Measurements from ENCODE around the gene ARL6IP1.

Gene ARL6IP1

GRCh38 chr16:18809165-18809564, 7.8 kb upstream of the ARL6IP1 start:
- no peak for ATAC-seq

GRCh38 chr16:18805257-18805773, 4.0 kb upstream of the ARL6IP1 start:
- no peak for TF ChIP-seq CREB5 (CRISPR knock-in tag; IDR thresholded peaks at IDR 0.05; ENCODE audit: low read depth)
- no peak for TF ChIP-seq ZFP30 (CRISPR knock-in tag; IDR thresholded peaks at IDR 0.05)
- no peak for TF ChIP-seq ZC3H10 (CRISPR knock-in tag; IDR thresholded peaks at IDR 0.05)
- no peak for TF ChIP-seq ZNF8 (CRISPR knock-in tag; IDR thresholded peaks at IDR 0.05)
- TF ChIP-seq ZFP3 (CRISPR knock-in tag; IDR thresholded peaks at IDR 0.05): no peak
- TF ChIP-seq ISL1 (CRISPR knock-in tag; IDR thresholded peaks at IDR 0.05): no peak
- no peak for TF ChIP-seq CSDC2 (CRISPR knock-in tag; IDR thresholded peaks at IDR 0.05)
- TF ChIP-seq SNAI2 (CRISPR knock-in tag; IDR thresholded peaks at IDR 0.05): no peak
- TF ChIP-seq GLIS3 (CRISPR knock-in tag; IDR thresholded peaks at IDR 0.05): no peak
- no peak for TF ChIP-seq ARNTL (CRISPR knock-in tag; IDR thresholded peaks at IDR 0.05; ENCODE audit: borderline replicate concordance, low read depth)
- TF ChIP-seq, protein P1, sequence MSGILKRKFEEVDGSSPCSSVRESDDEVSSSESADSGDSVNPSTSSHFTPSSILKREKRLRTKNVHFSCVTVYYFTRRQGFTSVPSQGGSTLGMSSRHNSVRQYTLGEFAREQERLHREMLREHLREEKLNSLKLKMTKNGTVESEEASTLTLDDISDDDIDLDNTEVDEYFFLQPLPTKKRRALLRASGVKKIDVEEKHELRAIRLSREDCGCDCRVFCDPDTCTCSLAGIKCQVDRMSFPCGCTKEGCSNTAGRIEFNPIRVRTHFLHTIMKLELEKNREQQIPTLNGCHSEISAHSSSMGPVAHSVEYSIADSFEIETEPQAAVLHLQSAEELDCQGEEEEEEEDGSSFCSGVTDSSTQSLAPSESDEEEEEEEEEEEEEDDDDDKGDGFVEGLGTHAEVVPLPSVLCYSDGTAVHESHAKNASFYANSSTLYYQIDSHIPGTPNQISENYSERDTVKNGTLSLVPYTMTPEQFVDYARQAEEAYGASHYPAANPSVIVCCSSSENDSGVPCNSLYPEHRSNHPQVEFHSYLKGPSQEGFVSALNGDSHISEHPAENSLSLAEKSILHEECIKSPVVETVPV (CRISPR knock-in tag; IDR thresholded peaks at IDR 0.05): no peak
- TF ChIP-seq BACH2 (CRISPR knock-in tag; IDR thresholded peaks at IDR 0.05; ENCODE audit: borderline replicate concordance): no peak
- TF ChIP-seq OSR1 (CRISPR knock-in tag; IDR thresholded peaks at IDR 0.05): no peak
- no peak for TF ChIP-seq ESRRG (CRISPR knock-in tag; IDR thresholded peaks at IDR 0.05)
- no peak for TF ChIP-seq ZNF70 (CRISPR knock-in tag; IDR thresholded peaks at IDR 0.05)
- no peak for TF ChIP-seq ZNF565 (CRISPR knock-in tag; conservative IDR thresholded peaks at IDR 0.05; ENCODE audit: low read depth)
- no peak for TF ChIP-seq RARB (CRISPR knock-in tag; IDR thresholded peaks at IDR 0.05)
- no peak for ATAC-seq

More at GRCh38 chr16:18809165-18809564, 7.8 kb upstream of the ARL6IP1 start:
- TF ChIP-seq, protein P2, sequence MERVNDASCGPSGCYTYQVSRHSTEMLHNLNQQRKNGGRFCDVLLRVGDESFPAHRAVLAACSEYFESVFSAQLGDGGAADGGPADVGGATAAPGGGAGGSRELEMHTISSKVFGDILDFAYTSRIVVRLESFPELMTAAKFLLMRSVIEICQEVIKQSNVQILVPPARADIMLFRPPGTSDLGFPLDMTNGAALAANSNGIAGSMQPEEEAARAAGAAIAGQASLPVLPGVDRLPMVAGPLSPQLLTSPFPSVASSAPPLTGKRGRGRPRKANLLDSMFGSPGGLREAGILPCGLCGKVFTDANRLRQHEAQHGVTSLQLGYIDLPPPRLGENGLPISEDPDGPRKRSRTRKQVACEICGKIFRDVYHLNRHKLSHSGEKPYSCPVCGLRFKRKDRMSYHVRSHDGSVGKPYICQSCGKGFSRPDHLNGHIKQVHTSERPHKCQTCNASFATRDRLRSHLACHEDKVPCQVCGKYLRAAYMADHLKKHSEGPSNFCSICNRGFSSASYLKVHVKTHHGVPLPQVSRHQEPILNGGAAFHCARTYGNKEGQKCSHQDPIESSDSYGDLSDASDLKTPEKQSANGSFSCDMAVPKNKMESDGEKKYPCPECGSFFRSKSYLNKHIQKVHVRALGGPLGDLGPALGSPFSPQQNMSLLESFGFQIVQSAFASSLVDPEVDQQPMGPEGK (CRISPR knock-in tag; IDR thresholded peaks at IDR 0.05; ENCODE audit: borderline replicate concordance): no peak
- TF ChIP-seq ZNF8 (CRISPR knock-in tag; IDR thresholded peaks at IDR 0.05) (no peak), BACH2 (CRISPR knock-in tag; IDR thresholded peaks at IDR 0.05; ENCODE audit: borderline replicate concordance) (no peak), SNAI2 (CRISPR knock-in tag; IDR thresholded peaks at IDR 0.05) (no peak), CREB5 (CRISPR knock-in tag; IDR thresholded peaks at IDR 0.05; ENCODE audit: low read depth) (no peak), TCF4 (CRISPR knock-in tag; IDR thresholded peaks at IDR 0.05; ENCODE audit: borderline replicate concordance) (no peak), ZFP30 (CRISPR knock-in tag; IDR thresholded peaks at IDR 0.05) (no peak), ISL1 (CRISPR knock-in tag; IDR thresholded peaks at IDR 0.05) (no peak), PPARA (CRISPR knock-in tag; IDR thresholded peaks at IDR 0.05; ENCODE audit: borderline replicate concordance) (no peak), ZFP3 (CRISPR knock-in tag; IDR thresholded peaks at IDR 0.05) (no peak), ARNTL (CRISPR knock-in tag; IDR thresholded peaks at IDR 0.05; ENCODE audit: borderline replicate concordance, low read depth) (no peak), TOX (CRISPR knock-in tag; IDR thresholded peaks at IDR 0.05; ENCODE audit: borderline replicate concordance) (no peak), ZNF70 (CRISPR knock-in tag; IDR thresholded peaks at IDR 0.05) (no peak), ESRRG (CRISPR knock-in tag; IDR thresholded peaks at IDR 0.05) (no peak), RARB (CRISPR knock-in tag; IDR thresholded peaks at IDR 0.05) (no peak)
- TF ChIP-seq, protein P1 (CRISPR knock-in tag; IDR thresholded peaks at IDR 0.05): no peak
- TF ChIP-seq, protein P3, sequence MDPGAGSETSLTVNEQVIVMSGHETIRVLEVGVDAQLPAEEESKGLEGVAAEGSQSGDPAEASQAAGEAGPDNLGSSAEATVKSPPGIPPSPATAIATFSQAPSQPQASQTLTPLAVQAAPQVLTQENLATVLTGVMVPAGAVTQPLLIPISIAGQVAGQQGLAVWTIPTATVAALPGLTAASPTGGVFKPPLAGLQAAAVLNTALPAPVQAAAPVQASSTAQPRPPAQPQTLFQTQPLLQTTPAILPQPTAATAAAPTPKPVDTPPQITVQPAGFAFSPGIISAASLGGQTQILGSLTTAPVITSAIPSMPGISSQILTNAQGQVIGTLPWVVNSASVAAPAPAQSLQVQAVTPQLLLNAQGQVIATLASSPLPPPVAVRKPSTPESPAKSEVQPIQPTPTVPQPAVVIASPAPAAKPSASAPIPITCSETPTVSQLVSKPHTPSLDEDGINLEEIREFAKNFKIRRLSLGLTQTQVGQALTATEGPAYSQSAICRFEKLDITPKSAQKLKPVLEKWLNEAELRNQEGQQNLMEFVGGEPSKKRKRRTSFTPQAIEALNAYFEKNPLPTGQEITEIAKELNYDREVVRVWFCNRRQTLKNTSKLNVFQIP (CRISPR knock-in tag; IDR thresholded peaks at IDR 0.05; ENCODE audit: borderline replicate concordance, low read depth): no peak
- TF ChIP-seq, protein P4, sequence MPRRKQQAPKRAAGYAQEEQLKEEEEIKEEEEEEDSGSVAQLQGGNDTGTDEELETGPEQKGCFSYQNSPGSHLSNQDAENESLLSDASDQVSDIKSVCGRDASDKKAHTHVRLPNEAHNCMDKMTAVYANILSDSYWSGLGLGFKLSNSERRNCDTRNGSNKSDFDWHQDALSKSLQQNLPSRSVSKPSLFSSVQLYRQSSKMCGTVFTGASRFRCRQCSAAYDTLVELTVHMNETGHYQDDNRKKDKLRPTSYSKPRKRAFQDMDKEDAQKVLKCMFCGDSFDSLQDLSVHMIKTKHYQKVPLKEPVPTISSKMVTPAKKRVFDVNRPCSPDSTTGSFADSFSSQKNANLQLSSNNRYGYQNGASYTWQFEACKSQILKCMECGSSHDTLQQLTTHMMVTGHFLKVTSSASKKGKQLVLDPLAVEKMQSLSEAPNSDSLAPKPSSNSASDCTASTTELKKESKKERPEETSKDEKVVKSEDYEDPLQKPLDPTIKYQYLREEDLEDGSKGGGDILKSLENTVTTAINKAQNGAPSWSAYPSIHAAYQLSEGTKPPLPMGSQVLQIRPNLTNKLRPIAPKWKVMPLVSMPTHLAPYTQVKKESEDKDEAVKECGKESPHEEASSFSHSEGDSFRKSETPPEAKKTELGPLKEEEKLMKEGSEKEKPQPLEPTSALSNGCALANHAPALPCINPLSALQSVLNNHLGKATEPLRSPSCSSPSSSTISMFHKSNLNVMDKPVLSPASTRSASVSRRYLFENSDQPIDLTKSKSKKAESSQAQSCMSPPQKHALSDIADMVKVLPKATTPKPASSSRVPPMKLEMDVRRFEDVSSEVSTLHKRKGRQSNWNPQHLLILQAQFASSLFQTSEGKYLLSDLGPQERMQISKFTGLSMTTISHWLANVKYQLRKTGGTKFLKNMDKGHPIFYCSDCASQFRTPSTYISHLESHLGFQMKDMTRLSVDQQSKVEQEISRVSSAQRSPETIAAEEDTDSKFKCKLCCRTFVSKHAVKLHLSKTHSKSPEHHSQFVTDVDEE (CRISPR knock-in tag; IDR thresholded peaks at IDR 0.05): no peak
